Left ventricle myocardium inferior (tissue), 1 donor: ENCODE data around the gene EPB41L5. TPM values are rescaled to one million over a fixed set of nuclear protein-coding genes. Genes with fewer than 3 reads are reported as not detected.
A peak's percentile ranks its signal among the peaks of the same experiment; 100 is the strongest.

Experiments used
- DNase-seq: peaks from one replicate; pipeline ENCODE4 v3.0.0-alpha.2; 2020
- H3K27ac ChIP-seq: fragments of 200-600 bp; replicated peaks from 2 replicates; pipeline ENCODE4 v1.8.0; 2021
- H3K27me3 ChIP-seq: fragments of 200-600 bp; 2 replicates; pipeline ENCODE4 v1.8.0; 2021; ENCODE audit warnings: low read depth
- H3K36me3 ChIP-seq: fragments of 200-600 bp; 2 replicates; pipeline ENCODE4 v1.8.0; 2021
- H3K4me1 ChIP-seq: fragments of 200-600 bp; 2 replicates; pipeline ENCODE4 v1.8.0; 2021
- H3K4me3 ChIP-seq: fragments of 200-600 bp; 2 replicates; pipeline ENCODE4 v1.8.0; 2021; ENCODE audit warnings: mild to moderate bottlenecking, moderate library complexity
- H3K9me3 ChIP-seq: fragments of 200-600 bp; replicated peaks from 2 replicates; pipeline ENCODE4 v1.8.0; 2021
- intact Hi-C: fragments of 100-400 bp; cut with micrococcal nuclease; formaldehyde crosslinking; loops from one replicate; pipeline ENCODE4 v1.11.0; 2022
- total RNA-seq: library from RNA; stranded (reverse); fragmentation: NEBNext Ultra II Directional; extraction: Animal tissue kit (Norgen Biotek cat#: 25700); gene quantifications from one replicate; pipeline ENCODE4 v1.2.1, GENCODE V29; 2021
- TF ChIP-seq, protein P1 (sequence below): fragments of 200-600 bp; IDR thresholded peaks from 2 replicates; pipeline ENCODE4 v1.8.0; 2021; ENCODE audit warnings: antibody characterized with exemption, mild to moderate bottlenecking, borderline replicate concordance
- donor health status: DM: no; HTN: yes; CAD: no; lungs with severe emphysema.

The EPB41L5 gene
- total RNA-seq, 1 donor from 2014 or later: 9.1 TPM

DNA sequence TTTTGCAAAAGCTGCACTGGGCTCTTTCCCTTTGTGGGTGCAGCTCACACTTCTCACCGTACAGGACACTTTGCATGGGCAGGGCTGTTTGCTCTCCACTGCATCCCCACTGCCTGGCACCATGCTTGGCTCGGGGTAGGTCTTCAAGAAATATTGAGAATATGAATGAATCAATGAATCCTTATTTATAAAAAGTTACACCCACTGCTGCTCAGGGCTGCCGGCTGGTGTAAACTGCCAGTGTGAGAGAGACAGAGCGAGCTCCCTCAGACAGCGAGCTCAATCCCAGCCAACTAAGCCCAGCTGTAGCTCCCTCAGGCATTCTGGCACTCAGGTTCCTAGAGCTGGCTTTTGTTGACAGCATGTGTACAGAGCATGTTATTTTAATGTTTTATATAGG is 206.9 kb downstream of the EPB41L5 start:
- Histone ChIP-seq H3K27ac (no peak overlapping the region), H3K27me3 (no peaks in the 10 kb centered on the region), H3K9me3 (peaks cover 21% of the 10 kb centered on the region), H3K4me1 (peaks cover 43% of the 10 kb centered on the region), H3K4me3 (no peak overlapping the region), H3K36me3 (peaks cover 6% of the 10 kb centered on the region)
- TF ChIP-seq, protein P1, sequence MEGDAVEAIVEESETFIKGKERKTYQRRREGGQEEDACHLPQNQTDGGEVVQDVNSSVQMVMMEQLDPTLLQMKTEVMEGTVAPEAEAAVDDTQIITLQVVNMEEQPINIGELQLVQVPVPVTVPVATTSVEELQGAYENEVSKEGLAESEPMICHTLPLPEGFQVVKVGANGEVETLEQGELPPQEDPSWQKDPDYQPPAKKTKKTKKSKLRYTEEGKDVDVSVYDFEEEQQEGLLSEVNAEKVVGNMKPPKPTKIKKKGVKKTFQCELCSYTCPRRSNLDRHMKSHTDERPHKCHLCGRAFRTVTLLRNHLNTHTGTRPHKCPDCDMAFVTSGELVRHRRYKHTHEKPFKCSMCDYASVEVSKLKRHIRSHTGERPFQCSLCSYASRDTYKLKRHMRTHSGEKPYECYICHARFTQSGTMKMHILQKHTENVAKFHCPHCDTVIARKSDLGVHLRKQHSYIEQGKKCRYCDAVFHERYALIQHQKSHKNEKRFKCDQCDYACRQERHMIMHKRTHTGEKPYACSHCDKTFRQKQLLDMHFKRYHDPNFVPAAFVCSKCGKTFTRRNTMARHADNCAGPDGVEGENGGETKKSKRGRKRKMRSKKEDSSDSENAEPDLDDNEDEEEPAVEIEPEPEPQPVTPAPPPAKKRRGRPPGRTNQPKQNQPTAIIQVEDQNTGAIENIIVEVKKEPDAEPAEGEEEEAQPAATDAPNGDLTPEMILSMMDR: no peak
- intact Hi-C loops: no loop called here
- no peak for DNase-seq

- TF ChIP-seq, protein P1: no peak
- no peak for DNase-seq
- intact Hi-C loops: no loop called here
Measured at GRCh38 chr2:120220756-120221155, 207.9 kb downstream of the EPB41L5 start.

GRCh38 chr2:120221616-120222015 is 208.7 kb downstream of the EPB41L5 start:
- H3K27me3 ChIP-seq: no peaks in the 10 kb centered on the region
- peaks cover 6% of the 10 kb centered on the region for H3K36me3 ChIP-seq
- H3K4me1 ChIP-seq: peaks cover 43% of the 10 kb centered on the region
- H3K9me3 ChIP-seq: peaks cover 8% of the 10 kb centered on the region
- DNase-seq: no peak
- H3K27ac ChIP-seq: no peak overlapping the region
- TF ChIP-seq, protein P1: no peak
- intact Hi-C loops: no loop called here
- H3K4me3 ChIP-seq: peak overlapping the region; percentile 15

More at GRCh38 chr2:120220756-120221155, 207.9 kb downstream of the EPB41L5 start:
- Histone ChIP-seq H3K4me1 (peaks cover 43% of the 10 kb centered on the region), H3K9me3 (peaks cover 16% of the 10 kb centered on the region), H3K36me3 (peaks cover 6% of the 10 kb centered on the region), H3K27me3 (no peaks in the 10 kb centered on the region), H3K27ac (no peak overlapping the region), H3K4me3 (peak overlapping the region; percentile 15)

DNA sequence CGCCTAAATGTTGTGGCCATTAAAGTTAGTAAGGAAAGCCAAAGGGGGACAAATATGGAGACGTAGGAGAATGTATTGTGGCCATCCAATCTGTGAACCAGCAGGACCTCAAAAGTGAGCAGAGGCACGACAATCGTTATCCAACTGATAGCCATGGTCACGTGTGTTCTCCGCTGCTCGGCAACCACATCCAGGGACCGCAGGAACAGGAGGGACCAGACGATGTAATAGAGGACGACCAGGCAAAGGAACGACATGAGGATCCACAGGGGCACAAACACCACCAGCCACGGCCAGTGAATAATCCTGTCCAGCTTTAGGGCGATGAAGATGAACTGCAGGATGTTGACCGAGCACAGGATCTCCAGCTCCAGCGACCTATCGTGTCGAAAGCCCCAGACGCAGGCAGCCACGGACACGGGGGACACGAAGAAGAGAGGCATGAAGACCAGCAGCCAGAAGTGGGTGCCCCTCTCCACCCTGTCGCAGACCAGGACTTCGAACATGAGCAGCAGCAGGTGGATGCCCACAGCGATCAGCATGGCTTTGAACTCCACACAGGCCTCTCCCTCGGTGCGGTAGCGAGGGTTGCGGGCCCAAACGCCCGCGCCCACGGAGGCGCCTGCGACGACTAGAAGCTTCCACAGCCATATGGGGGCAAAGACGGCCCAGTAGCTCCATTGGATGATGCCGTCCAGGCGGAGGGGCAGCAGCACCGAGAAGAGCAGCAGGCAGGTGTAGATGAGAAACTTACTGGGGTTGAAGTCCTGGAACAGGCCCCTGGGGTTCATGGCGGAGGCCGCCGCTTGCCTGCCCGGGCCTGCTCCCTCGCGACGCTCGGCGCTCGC is 209.5 kb downstream of the EPB41L5 start:
- peak overlapping the region; percentile 77 for H3K4me3 ChIP-seq
- peaks cover 43% of the 10 kb centered on the region for H3K4me1 ChIP-seq
- peaks cover 8% of the 10 kb centered on the region for H3K9me3 ChIP-seq
- H3K27me3 ChIP-seq: no peaks in the 10 kb centered on the region
- H3K27ac ChIP-seq: peak overlapping the region; percentile 90
- peak; percentile 8 for DNase-seq
- TF ChIP-seq, protein P1: no peak
- intact Hi-C loops: no loop called here
- H3K36me3 ChIP-seq: peaks cover 6% of the 10 kb centered on the region

DNA sequence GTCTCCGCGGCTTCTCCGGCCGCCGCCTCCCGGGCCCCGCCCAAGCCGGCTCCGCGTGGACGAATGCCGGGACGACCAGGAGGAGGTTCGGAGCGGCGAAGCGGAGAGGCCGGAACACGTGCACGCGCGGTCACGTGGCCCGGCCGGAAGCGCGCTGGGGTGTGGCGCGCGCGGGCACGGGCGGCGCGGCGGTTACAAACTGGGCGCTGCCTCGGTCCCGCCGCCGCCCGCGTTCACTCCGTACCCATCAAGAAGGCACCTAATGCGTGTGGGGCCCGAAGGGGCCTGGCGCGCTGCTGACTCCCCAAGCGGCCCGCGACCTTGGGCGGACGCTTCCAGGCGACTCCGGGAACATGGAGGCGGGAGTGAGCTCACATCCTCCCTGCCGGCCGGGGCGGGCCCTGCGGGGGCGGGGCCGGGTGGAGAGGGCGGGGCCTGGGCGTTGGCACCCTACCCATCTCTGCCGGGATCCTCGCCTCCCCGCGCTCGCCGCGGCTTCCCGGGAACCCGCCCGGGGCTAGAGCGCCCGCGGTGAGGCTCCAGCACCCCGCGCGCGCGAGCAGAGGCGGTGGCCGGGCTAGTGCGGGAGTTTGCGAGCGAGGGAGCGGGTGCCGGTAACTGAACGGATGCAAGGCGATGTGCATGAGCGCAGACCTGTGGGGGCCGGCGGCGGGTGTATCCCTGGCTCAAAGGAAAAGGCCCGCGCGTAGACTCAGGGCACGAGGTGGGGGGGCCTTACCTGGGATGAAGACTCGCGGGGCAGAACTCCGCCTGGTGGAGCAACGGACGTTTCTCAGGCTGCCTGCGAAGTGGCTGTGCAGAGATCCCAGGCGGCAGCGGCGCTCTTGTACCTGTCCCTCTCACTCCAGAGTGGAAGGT is 210.4 kb downstream of the EPB41L5 start, which contains the start of gene TMEM185B:
TMEM185B (minus strand) TSS at position 367 of the 879 bp plus-strand sequence. CDS start 424 bp downstream, outside the sequence.
- H3K4me3 ChIP-seq: peak within 1 kb of the TSS; percentile 77
- H3K4me1 ChIP-seq: peaks cover 47% of the 10 kb centered on the region
- H3K9me3 ChIP-seq: peaks cover 8% of the 10 kb centered on the region
- intact Hi-C loops: no loop called here
- peak within 1 kb of the TSS; percentile 90 for H3K27ac ChIP-seq
- TF ChIP-seq, protein P1: peak; percentile 46
- peak; percentile 91 for DNase-seq
- no peaks in the 10 kb centered on the region for H3K27me3 ChIP-seq
- H3K36me3 ChIP-seq: peaks cover 6% of the 10 kb centered on the region
